DOHH2 (cell line): ENCODE results near the gene ANKRD28.

ENCODE experiments used
- H3F3A ChIP-seq: fragments of 200-600 bp; sonication (generic), shearing (Covaris generic); 2 replicates; pipeline ENCODE4 v1.6.0; 2016; ENCODE audit warnings: antibody characterized with exemption, mild to moderate bottlenecking; ENCODE audit not compliant: control insufficient read depth, insufficient read depth
- H3K27ac ChIP-seq: fragments of 200-600 bp; sonication (generic); 2 replicates; pipeline ENCODE4 v1.5.1; 2014; ENCODE audit warnings: low read depth, mild to moderate bottlenecking, low read length, moderate library complexity
- H3K27me3 ChIP-seq: fragments of 200-600 bp; sonication (generic); 2 replicates; pipeline ENCODE4 v1.6.1; 2014; ENCODE audit warnings: mild to moderate bottlenecking, low read length, mixed read lengths; ENCODE audit not compliant: control insufficient read depth
- H3K36me3 ChIP-seq: fragments of 200-600 bp; sonication (generic); 2 replicates; pipeline ENCODE4 v1.6.1; 2014; ENCODE audit warnings: mild to moderate bottlenecking, low read length, moderate library complexity, mixed read lengths; ENCODE audit not compliant: control insufficient read depth
- H3K4me1 ChIP-seq: fragments of 200-600 bp; sonication (generic); 2 replicates; pipeline ENCODE4 v1.6.1; 2014; ENCODE audit warnings: mild to moderate bottlenecking, low read length, mixed read lengths; ENCODE audit not compliant: control insufficient read depth
- H3K4me2 ChIP-seq: fragments of 200-600 bp; sonication (generic); 2 replicates; pipeline ENCODE4 v1.6.0; 2014; ENCODE audit warnings: mild to moderate bottlenecking, low read length, moderate library complexity
- H3K4me3 ChIP-seq: fragments of 200-600 bp; sonication (generic); 2 replicates; pipeline ENCODE4 v1.5.1; 2014; ENCODE audit warnings: mild to moderate bottlenecking, low read length, mixed read lengths
- H3K79me2 ChIP-seq: fragments of 200-600 bp; sonication (generic); 2 replicates; pipeline ENCODE4 v1.6.1; 2014; ENCODE audit warnings: mild to moderate bottlenecking, low read length, mixed read lengths; ENCODE audit not compliant: control insufficient read depth
- H3K9me2 ChIP-seq: fragments of 200-600 bp; sonication (generic); replicated peaks from 2 replicates; pipeline ENCODE4 v1.6.1; 2014; ENCODE audit warnings: mild to moderate bottlenecking, low read length, mixed read lengths; ENCODE audit not compliant: control insufficient read depth
- H3K9me3 ChIP-seq: fragments of 200-600 bp; sonication (generic); 2 replicates; pipeline ENCODE4 v1.6.1; 2014; ENCODE audit warnings: antibody characterized with exemption, low read length, mixed read lengths; ENCODE audit not compliant: control insufficient read depth, insufficient read depth
- H4K20me1 ChIP-seq: fragments of 200-600 bp; sonication (generic); 2 replicates; pipeline ENCODE4 v1.6.0; 2014; ENCODE audit warnings: low read depth, mild to moderate bottlenecking, antibody characterized with exemption, low read length, moderate library complexity; ENCODE audit not compliant: control insufficient read depth, insufficient read depth
- CTCF ChIP-seq: fragments of 200-600 bp; sonication (generic); IDR thresholded peaks from one replicate; pipeline ENCODE4 v1.5.1; 2014; ENCODE audit warnings: antibody characterized with exemption, mild to moderate bottlenecking, low read depth, low read length; ENCODE audit not compliant: poor library complexity, severe bottlenecking
- EZH2phosphoT487 ChIP-seq: fragments of 200-600 bp; sonication (generic); IDR thresholded peaks from 2 replicates; pipeline ENCODE4 v1.6.1; 2017; ENCODE audit warnings: borderline replicate concordance, mild to moderate bottlenecking, antibody characterized with exemption, low read length, moderate library complexity, mixed read lengths

Gene ANKRD28

DNA sequence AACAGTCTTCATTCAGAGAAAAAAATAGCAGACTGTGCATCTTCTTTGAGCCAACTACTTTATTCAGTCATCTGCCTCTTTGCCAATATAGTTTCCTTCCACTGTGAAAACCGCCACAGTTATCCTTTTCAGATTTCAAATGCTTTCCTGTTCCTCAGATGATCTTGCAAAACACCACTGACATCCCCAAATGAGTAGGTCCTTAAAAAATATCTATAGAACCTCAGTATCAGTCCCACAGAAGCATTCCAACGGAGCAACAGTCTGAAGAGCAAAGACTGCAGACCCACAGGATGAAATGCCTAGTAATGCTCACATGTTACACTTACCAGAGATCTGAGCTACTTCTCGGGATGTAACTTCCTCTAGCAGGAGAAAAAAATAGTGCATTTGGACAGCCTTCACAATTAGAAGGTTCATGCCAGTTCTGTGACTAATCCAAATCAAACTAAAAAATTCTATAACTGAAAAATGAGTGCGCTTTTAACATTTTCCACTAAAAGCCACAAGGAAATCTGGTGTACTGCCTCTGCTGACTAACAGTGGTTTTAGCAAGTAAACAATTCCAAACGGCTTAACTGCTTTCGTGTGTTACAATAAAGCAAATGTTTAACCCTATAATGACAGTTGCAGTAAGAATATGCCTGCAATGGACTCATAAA, at the start of gene ANKRD28:
TSS of gene ANKRD28 (minus strand) at position 338 of the 662 bp plus-strand sequence. CDS start 1,458 bp downstream, outside the sequence.
- H3K4me3 ChIP-seq = peak within 1 kb of the TSS; percentile 58
- H3K4me2 ChIP-seq = peak within 1 kb of the TSS; percentile 71
- peaks cover 56% of the 10 kb centered on the region for H3K4me1 ChIP-seq
- no peaks in the 10 kb centered on the region for H3K9me3 ChIP-seq
- peaks cover 83% of the 10 kb centered on the region for H3K79me2 ChIP-seq
- no peaks in the 10 kb centered on the region for H3K27me3 ChIP-seq
- peaks cover 6% of the 10 kb centered on the region; the same call in 1 of the 2 replicates for H4K20me1 ChIP-seq
- H3K27ac ChIP-seq = peak within 1 kb of the TSS; percentile 45
- H3K36me3 ChIP-seq = peaks cover 28% of the 10 kb centered on the region
- no peaks in the 10 kb centered on the region for H3K9me2 ChIP-seq
- H3F3A ChIP-seq = peaks cover 4% of the 10 kb centered on the region; the same call in 1 of the 2 replicates
- no peak for TF ChIP-seq EZH2phosphoT487
- peak; percentile 24 for TF ChIP-seq CTCF

GRCh38 chr3:15847239-15847638, 49.5 kb upstream of the ANKRD28 start:
- peaks cover 6% of the 10 kb centered on the region; the same call in 1 of the 2 replicates for H4K20me1 ChIP-seq
- peaks cover 13% of the 10 kb centered on the region; the same call in 1 of the 2 replicates for H3K9me3 ChIP-seq
- TF ChIP-seq CTCF (no peak), EZH2phosphoT487 (no peak)
- no peaks in the 10 kb centered on the region for H3K4me1 ChIP-seq
- H3K36me3 ChIP-seq = peaks cover 48% of the 10 kb centered on the region
- H3K4me3 ChIP-seq = no peak overlapping the region
- no peaks in the 10 kb centered on the region for H3K9me2 ChIP-seq
- no peaks in the 10 kb centered on the region for H3F3A ChIP-seq
- no peak overlapping the region for H3K4me2 ChIP-seq
- H3K79me2 ChIP-seq = peaks cover 98% of the 10 kb centered on the region
- no peak overlapping the region for H3K27ac ChIP-seq
- no peaks in the 10 kb centered on the region for H3K27me3 ChIP-seq

GRCh38 chr3:15846606-15847005, 48.8 kb upstream of the ANKRD28 start:
- no peaks in the 10 kb centered on the region for H3K9me2 ChIP-seq
- no peak overlapping the region for H3K4me2 ChIP-seq
- peaks cover 45% of the 10 kb centered on the region for H3K36me3 ChIP-seq
- no peaks in the 10 kb centered on the region for H3F3A ChIP-seq
- H3K9me3 ChIP-seq = peaks cover 14% of the 10 kb centered on the region; the same call in 1 of the 2 replicates
- TF ChIP-seq CTCF = no peak
- TF ChIP-seq EZH2phosphoT487 = no peak
- no peak overlapping the region for H3K4me3 ChIP-seq
- H3K27me3 ChIP-seq = no peaks in the 10 kb centered on the region
- H3K4me1 ChIP-seq = no peaks in the 10 kb centered on the region
- peaks cover 6% of the 10 kb centered on the region; the same call in 1 of the 2 replicates for H4K20me1 ChIP-seq
- H3K27ac ChIP-seq = no peak overlapping the region
- H3K79me2 ChIP-seq = peaks cover 98% of the 10 kb centered on the region
